A549 (cell line): ENCODE data around the gene RAB3IL1. TPM values are rescaled to one million over a fixed set of nuclear protein-coding genes. Genes with fewer than 3 reads are reported as not detected.

ENCODE experiments used
- ATAC-seq, 2 experiments: fragments of 200-7000 bp in 1 of 2; fragments of >200 bp in 1 of 2; cut with Nextera tagmentation in 1 of 2; cut with Tn5 transposase in 1 of 2; 3 replicates each; pipeline versions ENCODE4 v1.8.0 to v1.9.1; 2018 to 2020; ENCODE audit warnings: mild to moderate bottlenecking in 1 of 2, moderate library complexity in 1 of 2
- CTCF ChIA-PET: fragments of 300-600 bp; sonication (Branson Sonifier 250); formaldehyde crosslinking; extraction: SDS; loops from one replicate; lab custom pipeline; 2021; ENCODE audit warnings: antibody characterized with exemption, inconsistent platforms; lab: Yijun Ruan, JAX
- POLR2A ChIA-PET: fragments of 350-600 bp; formaldehyde crosslinking; extraction: SDS; loops from one replicate; lab custom pipeline; 2021; ENCODE audit warnings: antibody characterized with exemption, inconsistent platforms; lab: Yijun Ruan, JAX
- DNase-seq, 2 experiments: peaks; one replicate each; pipeline versions ENCODE4 v3.0.0 to v3.0.0-alpha.2; 2011 to 2016; ENCODE audit warnings: low read depth in 1 of 2, low spot score in 1 of 2
- FAIRE-seq: peaks from 2 replicates; lab custom pipeline; 2011; peaks lifted over from hg19 to GRCh38; lab: Jason Lieb, UNC
- H3K27ac ChIP-seq, 2 experiments: fragments of >200 bp; sonication (Bioruptor Twin); formaldehyde crosslinking; 3 replicates each; pipeline ENCODE4 v1.5.1; 2016 to 2017
- H3K4me1 ChIP-seq: fragments of >200 bp; sonication (Bioruptor Twin); formaldehyde crosslinking; 3 replicates; pipeline ENCODE4 v1.6.1; 2016
- H3K4me2 ChIP-seq: fragments of >200 bp; sonication (Bioruptor Twin); formaldehyde crosslinking; 3 replicates; pipeline ENCODE4 v1.6.1; 2016
- H3K4me3 ChIP-seq: fragments of >200 bp; sonication (Bioruptor Twin); formaldehyde crosslinking; 3 replicates; pipeline ENCODE4 v1.5.1; 2016
- H3K9me3 ChIP-seq: fragments of >200 bp; sonication (Bioruptor Twin); formaldehyde crosslinking; 3 replicates; pipeline ENCODE4 v1.6.1; 2016
- CBX8 ChIP-seq: fragments of 200-600 bp; sonication (generic); IDR thresholded peaks from 2 replicates; pipeline ENCODE4 v1.6.1; 2016
- CHD2 ChIP-seq: fragments of 150-350 bp; IDR thresholded peaks from 2 replicates; pipeline ENCODE4 v1.6.1; 2014; ENCODE audit warnings: low read length; ENCODE audit not compliant: partially characterized antibody
- CHD4 ChIP-seq: fragments of 200-600 bp; sonication (generic); IDR thresholded peaks from 2 replicates; pipeline ENCODE4 v1.6.1; 2016; ENCODE audit warnings: antibody characterized with exemption, mild to moderate bottlenecking, borderline replicate concordance
- EP300 ChIP-seq, 2 experiments: fragments of >200 bp; sonication (Bioruptor Twin); formaldehyde crosslinking; IDR thresholded peaks; 2 replicates in 1 of 2; 3 replicates in 1 of 2; pipeline ENCODE4 v1.6.1; 2016 to 2017
- ESRRA ChIP-seq: fragments of 150-350 bp; IDR thresholded peaks from 2 replicates; pipeline ENCODE4 v1.6.1; 2014; ENCODE audit warnings: mild to moderate bottlenecking, low read length, borderline replicate concordance
- FOSB ChIP-seq: fragments of 250-450 bp; sonication (Bioruptor Pico); IDR thresholded peaks from 2 replicates; pipeline ENCODE4 v1.5.0; 2020; ENCODE audit warnings: mild to moderate bottlenecking, moderate library complexity
- GATA3 ChIP-seq: IDR thresholded peaks from 2 replicates; pipeline ENCODE4 v1.6.1; 2012; ENCODE audit warnings: borderline replicate concordance
- HEYL ChIP-seq: fragments of 250-450 bp; sonication (Bioruptor Pico); IDR thresholded peaks from 2 replicates; pipeline ENCODE4 v1.8.0; 2021; ENCODE audit warnings: mild to moderate bottlenecking, moderate library complexity
- HOXA7 ChIP-seq: fragments of 250-450 bp; sonication (Bioruptor Pico); IDR thresholded peaks from 2 replicates; pipeline ENCODE4 v1.5.0; 2020; ENCODE audit warnings: mild to moderate bottlenecking, moderate library complexity
- HOXB13 ChIP-seq: fragments of 250-450 bp; sonication (Bioruptor Pico); IDR thresholded peaks from 2 replicates; pipeline ENCODE4 v1.5.0; 2020; ENCODE audit warnings: low read depth, mild to moderate bottlenecking, moderate library complexity
- JUN ChIP-seq, 2 experiments: fragments of >200 bp; sonication (Bioruptor Twin); formaldehyde crosslinking; IDR thresholded peaks; 2 replicates in 1 of 2; 3 replicates in 1 of 2; pipeline ENCODE4 v1.6.1; 2016 to 2017
- KDM1A ChIP-seq: fragments of 200-600 bp; sonication (generic); IDR thresholded peaks from 2 replicates; pipeline ENCODE4 v1.6.1; 2016; ENCODE audit warnings: low read depth, mild to moderate bottlenecking
- KDM5A ChIP-seq: fragments of 200-600 bp; sonication (generic); IDR thresholded peaks from 2 replicates; pipeline ENCODE4 v1.6.1; 2016; ENCODE audit warnings: antibody characterized with exemption, mild to moderate bottlenecking
- POLR2AphosphoS2 ChIP-seq: conservative IDR thresholded peaks from 2 replicates; pipeline ENCODE4 v1.6.1; 2012; ENCODE audit warnings: low read length, improper control_type of control experiment, inconsistent platforms
- RARB ChIP-seq: fragments of 250-450 bp; sonication (Bioruptor Pico); IDR thresholded peaks from 2 replicates; pipeline ENCODE4 v1.8.0; 2021; ENCODE audit warnings: mild to moderate bottlenecking, moderate library complexity
- TFCP2L1 ChIP-seq: fragments of 250-450 bp; sonication (Bioruptor Pico); IDR thresholded peaks from 2 replicates; pipeline ENCODE4 v1.5.0; 2021; ENCODE audit warnings: mild to moderate bottlenecking
- TP53 ChIP-seq: fragments of 250-450 bp; sonication (Bioruptor Pico); IDR thresholded peaks from 2 replicates; pipeline ENCODE4 v1.5.0; 2021; ENCODE audit warnings: mild to moderate bottlenecking, moderate library complexity
- ZC3H11A ChIP-seq: fragments of 450-650 bp; IDR thresholded peaks from 2 replicates; pipeline ENCODE4 v1.6.1; 2014; ENCODE audit warnings: antibody characterized with exemption, mild to moderate bottlenecking
- ZFP36 ChIP-seq: fragments of 450-650 bp; IDR thresholded peaks from 2 replicates; pipeline ENCODE4 v1.6.1; 2014; ENCODE audit warnings: borderline replicate concordance; ENCODE audit not compliant: partially characterized antibody
- WGBS: methylation state at CpG from one replicate; pipeline ENCODE4 v1.1.6; 2017; ENCODE audit errors: missing lambda C conversion rate; 5-methylcytosine and 5-hydroxymethylcytosine counted together
- polyA plus RNA-seq, 4 experiments: library from polyadenylated mRNA; depleted of rRNA in 3 of 4; stranded (reverse); fragments of >200 nt; fragmentation: RNase III in 1 of 4; extraction: RNeasy Plus Mini Kit Qiagen cat#74134 plus additional on column Dnase treatment in 1 of 4; gene quantifications; 2 replicates in 3 of 4; 3 replicates in 1 of 4; pipeline ENCODE4 v1.2.3, GENCODE V29; 2011 to 2017
- TF ChIP-seq, protein P1 (sequence below): fragments of >200 bp; sonication (Bioruptor Twin); formaldehyde crosslinking; IDR thresholded peaks from 2 replicates; pipeline ENCODE4 v1.6.1; 2016
- TF ChIP-seq, protein P2 (sequence below): fragments of >200 bp; sonication (Bioruptor Twin); formaldehyde crosslinking; IDR thresholded peaks from 3 replicates; pipeline ENCODE4 v1.6.1; 2016
- TF ChIP-seq, protein P3 (sequence below): IDR thresholded peaks from 2 replicates; pipeline ENCODE4 v1.6.1; 2012
- TF ChIP-seq, protein P4 (sequence below): fragments of 250-450 bp; sonication (Bioruptor Pico); IDR thresholded peaks from 2 replicates; pipeline ENCODE4 v1.5.0; 2021; ENCODE audit warnings: mild to moderate bottlenecking, moderate library complexity, borderline replicate concordance
- TF ChIP-seq, protein P5 (sequence below): IDR thresholded peaks from 2 replicates; pipeline ENCODE4 v1.6.1; 2012
- TF ChIP-seq, protein P6 (sequence below): fragments of 200-600 bp; sonication (generic); IDR thresholded peaks from 2 replicates; pipeline ENCODE4 v1.6.1; 2016; ENCODE audit warnings: antibody characterized with exemption, mild to moderate bottlenecking, moderate library complexity

Gene RAB3IL1
- polyA plus RNA-seq, 2 of the 4 experiments (the other 2 are of a cell fraction), result 5.8 to 6.2 TPM

DNA sequence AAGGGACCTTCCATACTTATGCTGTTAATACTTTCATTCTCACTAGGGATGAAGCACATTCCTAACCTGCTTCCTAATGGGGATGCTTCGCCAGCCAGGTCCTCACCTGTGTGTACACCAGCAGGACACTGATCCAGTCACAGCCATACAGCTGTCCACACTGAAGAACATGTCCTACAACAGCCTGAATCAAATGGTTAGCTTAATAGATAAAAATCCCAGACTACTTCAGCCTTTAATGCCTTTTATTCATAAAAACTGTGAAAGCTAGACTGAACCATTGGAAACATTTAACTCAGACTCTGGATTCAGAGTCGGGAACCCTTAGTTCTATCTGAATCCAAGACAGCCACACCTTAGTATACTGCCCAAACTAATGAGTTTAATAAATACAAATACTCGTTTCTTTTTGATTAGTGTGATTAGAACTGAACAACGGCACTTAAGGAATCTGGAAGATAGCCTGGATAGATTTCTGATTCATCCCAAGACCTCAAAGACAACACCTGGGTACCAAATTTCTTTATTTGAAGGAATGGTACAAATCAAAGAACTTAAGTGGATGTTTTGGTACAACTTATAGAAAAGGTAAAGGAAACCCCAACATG is 46.8 kb upstream of the RAB3IL1 start:
- Histone ChIP-seq H3K4me2 (peak overlapping the region; percentile 98), H3K9me3 (no peaks in the 10 kb centered on the region), H3K27ac (peak overlapping the region; percentile 97 to 99)
- ChIA-PET CTCF (interaction anchor here (0.7 to 8.0 kb wide), 8 partner anchors 14 to 150 kb away, joined by 3 to 101 read pairs (median 8); partner anchors contain the start of gene BEST1), POLR2A (interaction anchor here (0.8 to 4.6 kb wide), 6 partner anchors 8 to 118 kb away, joined by 4 to 66 read pairs (median 12); no protein-coding TSS in a partner anchor)
- 30% methylated on average over 4 of the region's 4 CpGs for WGBS
- FAIRE-seq (no peak), ATAC-seq (no peak)
- TF ChIP-seq, protein P1, sequence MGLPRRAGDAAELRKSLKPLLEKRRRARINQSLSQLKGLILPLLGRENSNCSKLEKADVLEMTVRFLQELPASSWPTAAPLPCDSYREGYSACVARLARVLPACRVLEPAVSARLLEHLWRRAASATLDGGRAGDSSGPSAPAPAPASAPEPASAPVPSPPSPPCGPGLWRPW, result no peak
- TF ChIP-seq TFCP2L1 (CRISPR knock-in tag) (peak; percentile 97), ZFP36 (no peak), CBX8 (no peak), TP53 (peak; percentile 96), FOSB (CRISPR knock-in tag) (peak; percentile 95), GATA3 (no peak), JUN (IDR thresholded peaks at IDR 0.05) (peak in 1 of 2 experiments; percentile 83; a peak in 2 of 5 replicates), HEYL (CRISPR knock-in tag) (peak; percentile 43; the same call in 1 of the 2 replicates), KDM5A (no peak), CHD2 (peak; percentile 33), RARB (peak; percentile 95), HOXA7 (CRISPR knock-in tag) (peak; percentile 99), POLR2AphosphoS2 (peak; percentile 93; the same call in 1 of the 2 replicates), KDM1A (no peak), ZC3H11A (no peak), EP300 (IDR thresholded peaks at IDR 0.05) (no peak), CHD4 (no peak), ESRRA (no peak), HOXB13 (CRISPR knock-in tag) (no peak)
- TF ChIP-seq, protein P2, sequence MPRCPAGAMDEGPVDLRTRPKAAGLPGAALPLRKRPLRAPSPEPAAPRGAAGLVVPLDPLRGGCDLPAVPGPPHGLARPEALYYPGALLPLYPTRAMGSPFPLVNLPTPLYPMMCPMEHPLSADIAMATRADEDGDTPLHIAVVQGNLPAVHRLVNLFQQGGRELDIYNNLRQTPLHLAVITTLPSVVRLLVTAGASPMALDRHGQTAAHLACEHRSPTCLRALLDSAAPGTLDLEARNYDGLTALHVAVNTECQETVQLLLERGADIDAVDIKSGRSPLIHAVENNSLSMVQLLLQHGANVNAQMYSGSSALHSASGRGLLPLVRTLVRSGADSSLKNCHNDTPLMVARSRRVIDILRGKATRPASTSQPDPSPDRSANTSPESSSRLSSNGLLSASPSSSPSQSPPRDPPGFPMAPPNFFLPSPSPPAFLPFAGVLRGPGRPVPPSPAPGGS, result no peak
- TF ChIP-seq, protein P3, sequence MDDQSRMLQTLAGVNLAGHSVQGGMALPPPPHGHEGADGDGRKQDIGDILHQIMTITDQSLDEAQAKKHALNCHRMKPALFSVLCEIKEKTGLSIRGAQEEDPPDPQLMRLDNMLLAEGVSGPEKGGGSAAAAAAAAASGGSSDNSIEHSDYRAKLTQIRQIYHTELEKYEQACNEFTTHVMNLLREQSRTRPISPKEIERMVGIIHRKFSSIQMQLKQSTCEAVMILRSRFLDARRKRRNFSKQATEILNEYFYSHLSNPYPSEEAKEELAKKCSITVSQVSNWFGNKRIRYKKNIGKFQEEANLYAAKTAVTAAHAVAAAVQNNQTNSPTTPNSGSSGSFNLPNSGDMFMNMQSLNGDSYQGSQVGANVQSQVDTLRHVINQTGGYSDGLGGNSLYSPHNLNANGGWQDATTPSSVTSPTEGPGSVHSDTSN, result 0 out of 2 replicates have a peak, but pooled peaks have one; percentile 20
- TF ChIP-seq, protein P4, sequence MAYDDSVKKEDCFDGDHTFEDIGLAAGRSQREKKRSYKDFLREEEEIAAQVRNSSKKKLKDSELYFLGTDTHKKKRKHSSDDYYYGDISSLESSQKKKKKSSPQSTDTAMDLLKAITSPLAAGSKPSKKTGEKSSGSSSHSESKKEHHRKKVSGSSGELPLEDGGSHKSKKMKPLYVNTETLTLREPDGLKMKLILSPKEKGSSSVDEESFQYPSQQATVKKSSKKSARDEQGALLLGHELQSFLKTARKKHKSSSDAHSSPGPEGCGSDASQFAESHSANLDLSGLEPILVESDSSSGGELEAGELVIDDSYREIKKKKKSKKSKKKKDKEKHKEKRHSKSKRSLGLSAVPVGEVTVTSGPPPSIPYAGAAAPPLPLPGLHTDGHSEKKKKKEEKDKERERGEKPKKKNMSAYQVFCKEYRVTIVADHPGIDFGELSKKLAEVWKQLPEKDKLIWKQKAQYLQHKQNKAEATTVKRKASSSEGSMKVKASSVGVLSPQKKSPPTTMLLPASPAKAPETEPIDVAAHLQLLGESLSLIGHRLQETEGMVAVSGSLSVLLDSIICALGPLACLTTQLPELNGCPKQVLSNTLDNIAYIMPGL (CRISPR knock-in tag), result peak; percentile 67; the same call in 1 of the 2 replicates
- TF ChIP-seq, protein P5, sequence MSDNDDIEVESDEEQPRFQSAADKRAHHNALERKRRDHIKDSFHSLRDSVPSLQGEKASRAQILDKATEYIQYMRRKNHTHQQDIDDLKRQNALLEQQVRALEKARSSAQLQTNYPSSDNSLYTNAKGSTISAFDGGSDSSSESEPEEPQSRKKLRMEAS, result no peak
- TF ChIP-seq, protein P6, sequence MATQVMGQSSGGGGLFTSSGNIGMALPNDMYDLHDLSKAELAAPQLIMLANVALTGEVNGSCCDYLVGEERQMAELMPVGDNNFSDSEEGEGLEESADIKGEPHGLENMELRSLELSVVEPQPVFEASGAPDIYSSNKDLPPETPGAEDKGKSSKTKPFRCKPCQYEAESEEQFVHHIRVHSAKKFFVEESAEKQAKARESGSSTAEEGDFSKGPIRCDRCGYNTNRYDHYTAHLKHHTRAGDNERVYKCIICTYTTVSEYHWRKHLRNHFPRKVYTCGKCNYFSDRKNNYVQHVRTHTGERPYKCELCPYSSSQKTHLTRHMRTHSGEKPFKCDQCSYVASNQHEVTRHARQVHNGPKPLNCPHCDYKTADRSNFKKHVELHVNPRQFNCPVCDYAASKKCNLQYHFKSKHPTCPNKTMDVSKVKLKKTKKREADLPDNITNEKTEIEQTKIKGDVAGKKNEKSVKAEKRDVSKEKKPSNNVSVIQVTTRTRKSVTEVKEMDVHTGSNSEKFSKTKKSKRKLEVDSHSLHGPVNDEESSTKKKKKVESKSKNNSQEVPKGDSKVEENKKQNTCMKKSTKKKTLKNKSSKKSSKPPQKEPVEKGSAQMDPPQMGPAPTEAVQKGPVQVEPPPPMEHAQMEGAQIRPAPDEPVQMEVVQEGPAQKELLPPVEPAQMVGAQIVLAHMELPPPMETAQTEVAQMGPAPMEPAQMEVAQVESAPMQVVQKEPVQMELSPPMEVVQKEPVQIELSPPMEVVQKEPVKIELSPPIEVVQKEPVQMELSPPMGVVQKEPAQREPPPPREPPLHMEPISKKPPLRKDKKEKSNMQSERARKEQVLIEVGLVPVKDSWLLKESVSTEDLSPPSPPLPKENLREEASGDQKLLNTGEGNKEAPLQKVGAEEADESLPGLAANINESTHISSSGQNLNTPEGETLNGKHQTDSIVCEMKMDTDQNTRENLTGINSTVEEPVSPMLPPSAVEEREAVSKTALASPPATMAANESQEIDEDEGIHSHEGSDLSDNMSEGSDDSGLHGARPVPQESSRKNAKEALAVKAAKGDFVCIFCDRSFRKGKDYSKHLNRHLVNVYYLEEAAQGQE, result peak; percentile 40
- TF ChIP-seq, all 56 proteins: peak for 12
- peak overlapping the region; percentile 96 for H3K4me3 ChIP-seq
- H3K4me1 ChIP-seq, result peaks cover 51% of the 10 kb centered on the region
- no peak for DNase-seq
